Ectodermal cell (in vitro differentiated cells): ENCODE results near the gene POLR2E.
"Not testable (repeated sequence)": the region's sequence is repeated elsewhere in the genome, so short reads cannot be mapped to it uniquely, and the experiment has no call there.

Source experiments
- H3K27ac ChIP-seq: 2 replicates; pipeline ENCODE4 v1.7.0; 2013; ENCODE audit warnings: mild to moderate bottlenecking, low read depth, low read length; ENCODE audit not compliant: insufficient read depth, poor library complexity, severe bottlenecking
- H3K27me3 ChIP-seq: 2 replicates; pipeline ENCODE4 v1.7.0; 2013; ENCODE audit warnings: mild to moderate bottlenecking, low read length; ENCODE audit not compliant: insufficient read depth, control insufficient read depth, poor library complexity, severe bottlenecking
- H3K36me3 ChIP-seq: one replicate; pipeline ENCODE4 v1.7.0; 2013; ENCODE audit warnings: low read length; ENCODE audit not compliant: control insufficient read depth, insufficient read depth
- H3K4me1 ChIP-seq: one replicate; pipeline ENCODE4 v1.7.0; 2013; ENCODE audit warnings: low read length; ENCODE audit not compliant: control insufficient read depth, insufficient read depth
- H3K4me3 ChIP-seq: 2 replicates; pipeline ENCODE4 v1.7.0; 2013; ENCODE audit warnings: low read depth, low read length, control low read depth; ENCODE audit not compliant: insufficient read depth
- H3K9me3 ChIP-seq: 2 replicates; pipeline ENCODE4 v1.7.0; 2013; ENCODE audit warnings: mild to moderate bottlenecking, low read length, moderate library complexity; ENCODE audit not compliant: control insufficient read depth
- WGBS, 2 experiments: methylation state at CpG; one replicate each; pipeline ENCODE4 v1.1.7; 2013; ENCODE audit warnings: missing lambda C conversion rate in 2 of 2; 5-methylcytosine and 5-hydroxymethylcytosine counted together

The POLR2E gene

DNA sequence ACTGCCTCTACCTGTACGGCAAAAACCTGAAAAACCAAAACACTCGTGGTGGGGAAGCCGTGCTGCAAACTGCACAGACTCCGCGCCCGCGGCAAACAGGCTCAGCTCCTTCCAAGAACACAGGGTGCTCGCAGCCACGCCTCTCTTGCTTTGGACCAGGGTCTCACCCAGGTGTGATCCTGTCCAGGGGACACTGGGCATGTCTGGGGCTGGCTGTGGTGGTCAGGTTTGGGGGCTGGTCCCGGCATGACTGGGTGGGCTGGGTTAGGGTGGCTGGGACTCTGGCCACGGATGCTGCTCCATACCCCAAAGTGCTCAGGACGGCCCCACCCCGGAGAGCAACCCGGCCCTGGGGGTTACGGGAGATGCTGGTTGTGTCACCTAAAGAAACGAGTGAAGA lies 22.5 kb upstream of the POLR2E start:
- Histone ChIP-seq H3K36me3 (no peaks in the 10 kb centered on the region), H3K27me3 (no peaks in the 10 kb centered on the region), H3K27ac (no peak overlapping the region), H3K4me3 (no peak overlapping the region), H3K9me3 (no peaks in the 10 kb centered on the region), H3K4me1 (no peaks in the 10 kb centered on the region)
- 95 to 96% methylated on average over 16 of the region's 16 CpGs for WGBS, 2 experiments

DNA sequence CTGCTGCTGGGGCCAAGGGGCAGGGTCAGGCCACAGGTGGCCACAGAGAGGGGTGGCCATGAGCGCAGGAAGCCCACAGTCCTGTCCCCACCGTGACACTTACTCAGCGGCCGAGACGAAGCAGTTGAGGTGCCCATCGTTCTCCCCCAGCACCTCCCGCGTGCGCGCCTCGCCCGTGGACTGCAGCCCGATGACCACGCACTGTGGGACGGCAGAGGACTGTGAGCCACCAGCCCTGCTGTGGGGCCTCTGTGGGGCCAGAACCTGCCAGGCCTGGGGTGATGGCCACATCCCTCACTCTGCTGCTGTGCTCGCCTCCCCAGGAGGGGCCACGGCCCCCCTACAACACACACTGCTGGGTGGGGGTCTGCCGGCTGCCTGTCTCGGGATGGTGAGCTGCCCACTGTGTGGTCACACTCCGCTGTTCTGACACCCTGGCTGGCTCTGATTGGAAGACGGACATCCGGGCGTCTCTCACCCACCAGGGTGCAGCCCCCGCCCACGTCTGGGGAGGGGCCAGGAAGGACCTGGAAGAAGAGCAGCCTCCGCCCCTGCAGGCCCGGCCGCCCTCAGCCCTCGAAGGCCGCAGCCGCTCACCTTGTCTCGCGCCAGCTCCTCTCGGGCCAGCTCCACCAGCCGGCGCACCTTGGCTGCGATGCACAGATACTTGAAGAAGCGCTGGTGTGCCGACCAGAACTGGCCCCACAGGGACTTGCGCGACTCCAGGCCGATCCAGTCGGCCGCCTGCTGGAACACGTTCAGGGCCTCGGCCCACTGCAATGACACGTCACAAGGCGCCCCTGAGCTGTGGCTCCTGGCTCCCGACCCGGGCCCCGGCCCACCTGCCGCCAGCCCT lies 21.8 kb upstream of the POLR2E start:
- Histone ChIP-seq H3K4me3 (no peak overlapping the region), H3K27me3 (no peaks in the 10 kb centered on the region), H3K4me1 (no peaks in the 10 kb centered on the region), H3K27ac (no peak overlapping the region), H3K9me3 (no peaks in the 10 kb centered on the region), H3K36me3 (no peaks in the 10 kb centered on the region)
- 91% methylated on average over 52 of the region's 52 CpGs for WGBS, 2 experiments

DNA sequence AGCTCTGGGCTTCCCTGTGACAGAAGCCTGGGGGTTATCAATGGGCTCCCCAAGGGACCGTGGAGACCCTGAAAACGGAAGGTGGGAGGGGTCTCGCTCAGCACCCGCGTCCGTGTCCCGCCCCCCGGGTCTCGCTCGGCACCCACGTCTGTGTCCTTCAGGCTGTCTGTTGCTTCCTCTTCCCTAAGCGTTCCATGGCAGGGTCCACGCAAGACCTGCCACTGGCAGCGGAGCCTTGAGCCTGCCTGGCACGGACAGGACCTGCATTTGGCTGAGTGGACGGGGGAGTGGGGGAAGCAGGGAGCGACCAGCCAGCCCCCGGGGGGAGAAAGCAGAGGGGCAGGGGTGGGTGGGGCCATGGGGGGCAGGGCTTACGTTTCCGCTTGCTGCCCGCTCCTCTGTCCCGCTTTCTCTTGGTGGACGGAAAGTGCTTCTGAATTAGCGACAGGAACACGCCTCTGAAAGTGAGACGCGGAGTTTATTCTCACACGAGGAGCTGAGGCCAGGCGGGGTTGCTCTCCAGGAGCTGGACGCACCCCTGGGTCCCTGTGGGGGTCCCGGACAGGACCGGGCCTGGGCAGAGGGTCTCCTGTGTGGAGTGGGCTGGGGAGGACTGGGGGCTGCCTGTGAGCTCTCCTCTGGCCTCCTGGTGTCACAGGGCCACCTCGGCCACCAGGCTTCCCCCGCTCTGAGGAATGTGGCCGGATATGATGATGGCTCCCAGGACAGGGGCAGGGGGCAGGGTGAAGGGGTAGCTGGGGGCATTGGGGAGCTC lies 20.7 kb upstream of the POLR2E start:
- no peaks in the 10 kb centered on the region for H3K9me3 ChIP-seq
- no peaks in the 10 kb centered on the region for H3K36me3 ChIP-seq
- no peaks in the 10 kb centered on the region for H3K4me1 ChIP-seq
- no peak overlapping the region for H3K4me3 ChIP-seq
- WGBS, 2 experiments, result 94 to 95% methylated on average over 35 of the region's 35 CpGs
- H3K27me3 ChIP-seq, result no peaks in the 10 kb centered on the region
- H3K27ac ChIP-seq, result no peak overlapping the region

DNA sequence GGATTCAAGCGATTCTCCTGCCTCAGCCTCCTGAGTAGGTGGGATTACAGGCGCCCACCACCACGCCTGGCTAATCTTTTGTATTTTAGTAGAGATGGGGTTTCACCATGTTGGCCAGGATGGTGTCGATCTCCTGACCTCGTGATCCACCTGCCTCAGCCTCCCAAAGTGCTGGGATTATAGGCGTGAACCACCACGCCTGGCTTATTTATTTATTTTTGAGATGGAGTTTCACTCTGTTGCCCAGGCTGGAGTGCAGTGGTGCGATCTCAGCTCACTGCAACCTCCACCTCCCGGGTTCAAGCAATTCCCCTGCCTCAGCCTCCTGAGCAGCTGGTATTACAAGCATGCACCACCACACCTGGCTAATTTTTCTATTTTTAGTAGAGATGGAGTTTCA lies 19.6 kb upstream of the POLR2E start:
- not testable (repeated sequence) for H3K27ac ChIP-seq, H3K9me3 ChIP-seq, H3K36me3 ChIP-seq, H3K4me1 ChIP-seq, H3K27me3 ChIP-seq, H3K4me3 ChIP-seq
- WGBS, 2 experiments, result 94 to 96% methylated on average over 9 of the region's 9 CpGs

DNA sequence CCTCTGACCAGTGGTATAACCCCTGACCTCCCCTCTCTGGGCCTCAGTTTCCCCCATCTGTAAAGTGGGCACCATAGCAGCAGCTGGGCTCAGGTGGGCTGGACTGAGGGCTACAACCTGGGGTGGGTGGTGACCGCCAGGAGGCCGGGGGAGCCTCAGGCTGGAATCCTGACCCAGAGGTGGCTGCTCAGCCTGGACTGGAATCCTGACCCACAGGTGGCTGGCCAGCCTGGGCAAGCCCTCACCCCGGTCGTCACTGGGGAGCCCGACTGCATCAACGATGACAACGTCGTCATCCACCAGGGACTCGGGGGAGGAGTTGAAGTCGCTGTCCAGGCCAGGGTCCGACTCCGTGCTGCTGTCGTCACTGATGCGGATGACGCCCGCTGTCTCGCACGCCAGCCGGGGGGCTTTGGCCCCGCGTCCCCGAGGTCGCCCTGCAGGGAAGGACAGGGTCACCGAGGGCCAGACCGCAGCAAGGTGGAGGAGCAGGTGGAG lies 18.9 kb upstream of the POLR2E start:
- Histone ChIP-seq H3K4me3 (no peak overlapping the region), H3K9me3 (no peaks in the 10 kb centered on the region), H3K4me1 (no peaks in the 10 kb centered on the region), H3K27ac (no peak overlapping the region), H3K27me3 (no peaks in the 10 kb centered on the region), H3K36me3 (no peaks in the 10 kb centered on the region)
- 96% methylated on average over 25 of the region's 25 CpGs for WGBS, 2 experiments

DNA sequence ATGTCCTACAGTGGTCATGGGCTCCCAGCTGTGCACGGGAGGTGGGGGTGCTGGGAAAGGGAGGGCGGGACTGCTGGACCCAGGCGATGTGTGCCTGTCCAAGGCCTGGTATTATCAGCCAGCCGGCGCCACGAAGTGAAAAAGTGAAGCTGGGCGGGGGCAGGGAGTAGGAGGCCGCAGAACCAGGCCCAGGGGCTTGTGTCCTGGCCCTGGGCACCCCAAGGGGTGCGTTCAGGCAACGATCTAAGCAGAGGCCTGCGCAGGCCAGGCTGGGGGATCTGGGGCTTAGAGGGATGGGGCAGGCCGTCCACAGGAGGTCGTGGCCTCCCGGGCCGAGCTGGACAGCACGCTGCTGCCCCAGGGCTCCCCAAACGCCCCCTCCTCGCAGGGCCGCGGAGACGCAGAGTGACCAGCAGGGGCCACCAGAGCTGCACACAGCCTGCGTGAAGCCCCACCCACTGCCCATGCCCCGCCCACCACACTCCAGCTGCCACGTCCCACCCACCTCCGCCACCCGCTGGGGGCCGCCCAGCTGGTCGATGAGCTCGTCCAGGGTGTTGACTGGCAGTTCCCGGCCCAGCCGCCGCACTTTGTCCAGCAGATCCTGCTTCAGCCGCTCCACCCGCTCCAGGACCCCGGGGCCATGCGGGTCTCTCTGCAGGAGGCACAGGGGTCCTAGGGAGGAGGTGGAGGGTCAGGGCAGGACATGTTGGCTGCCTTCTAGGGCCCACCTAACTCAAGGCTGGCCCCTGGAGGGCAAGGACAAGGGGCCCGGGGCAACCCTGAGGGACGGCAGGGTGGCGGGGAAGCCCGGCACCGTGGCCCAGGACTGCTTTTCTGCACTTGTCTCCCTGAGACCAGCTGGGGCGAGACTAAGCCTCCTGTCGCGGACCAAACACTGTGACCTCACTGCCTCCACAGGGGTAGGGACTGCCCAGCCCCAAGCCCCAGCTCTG lies 18.1 kb upstream of the POLR2E start:
- Histone ChIP-seq H3K27me3 (no peaks in the 10 kb centered on the region), H3K4me3 (no peak overlapping the region), H3K9me3 (no peaks in the 10 kb centered on the region), H3K36me3 (no peaks in the 10 kb centered on the region), H3K4me1 (no peaks in the 10 kb centered on the region), H3K27ac (peak overlapping the region; percentile 64)
- 58 to 59% methylated on average over 44 of the region's 44 CpGs for WGBS, 2 experiments

DNA sequence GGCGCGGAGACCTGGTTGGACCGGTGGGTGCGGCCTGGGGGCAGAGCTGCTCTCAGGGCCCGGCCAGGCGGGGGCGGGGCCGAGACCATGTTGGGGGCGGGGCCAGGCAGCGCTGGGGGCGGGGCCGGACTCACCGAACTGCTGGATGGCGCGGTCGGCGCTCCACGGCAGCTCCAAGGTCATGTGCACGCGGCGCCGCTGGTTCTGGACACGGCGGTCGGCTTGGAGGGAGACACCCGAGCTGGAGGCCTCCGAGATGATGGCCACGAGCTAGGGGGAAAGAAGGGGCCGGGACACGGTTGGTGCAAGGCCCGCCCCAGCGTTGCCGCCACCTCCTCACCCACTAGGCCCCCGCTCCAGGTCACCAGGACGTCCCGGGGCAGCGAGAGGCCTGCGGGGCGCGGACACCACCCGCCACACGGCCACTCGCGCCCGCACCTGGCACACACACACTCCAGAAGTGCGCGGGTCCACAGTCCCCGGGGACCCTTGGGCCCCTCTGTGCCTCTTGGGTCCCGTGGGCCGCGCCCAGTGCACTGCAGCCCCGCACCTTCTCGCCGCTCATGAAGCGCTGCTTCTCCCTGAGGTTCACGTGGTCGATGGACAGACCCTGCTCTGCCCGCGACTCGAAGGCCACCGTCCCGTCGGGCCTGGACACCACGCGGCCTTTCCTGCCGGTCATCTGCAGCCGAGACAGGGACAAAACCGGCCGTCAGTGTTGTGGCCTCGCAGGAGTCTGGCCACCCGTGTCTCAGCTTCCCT lies 17.3 kb upstream of the POLR2E start:
- no peaks in the 10 kb centered on the region for H3K36me3 ChIP-seq
- no peak overlapping the region for H3K4me3 ChIP-seq
- no peak overlapping the region for H3K27ac ChIP-seq
- H3K4me1 ChIP-seq, result no peaks in the 10 kb centered on the region
- H3K27me3 ChIP-seq, result no peaks in the 10 kb centered on the region
- no peaks in the 10 kb centered on the region for H3K9me3 ChIP-seq
- WGBS, 2 experiments, result 88 to 89% methylated on average over 71 of the region's 71 CpGs

DNA sequence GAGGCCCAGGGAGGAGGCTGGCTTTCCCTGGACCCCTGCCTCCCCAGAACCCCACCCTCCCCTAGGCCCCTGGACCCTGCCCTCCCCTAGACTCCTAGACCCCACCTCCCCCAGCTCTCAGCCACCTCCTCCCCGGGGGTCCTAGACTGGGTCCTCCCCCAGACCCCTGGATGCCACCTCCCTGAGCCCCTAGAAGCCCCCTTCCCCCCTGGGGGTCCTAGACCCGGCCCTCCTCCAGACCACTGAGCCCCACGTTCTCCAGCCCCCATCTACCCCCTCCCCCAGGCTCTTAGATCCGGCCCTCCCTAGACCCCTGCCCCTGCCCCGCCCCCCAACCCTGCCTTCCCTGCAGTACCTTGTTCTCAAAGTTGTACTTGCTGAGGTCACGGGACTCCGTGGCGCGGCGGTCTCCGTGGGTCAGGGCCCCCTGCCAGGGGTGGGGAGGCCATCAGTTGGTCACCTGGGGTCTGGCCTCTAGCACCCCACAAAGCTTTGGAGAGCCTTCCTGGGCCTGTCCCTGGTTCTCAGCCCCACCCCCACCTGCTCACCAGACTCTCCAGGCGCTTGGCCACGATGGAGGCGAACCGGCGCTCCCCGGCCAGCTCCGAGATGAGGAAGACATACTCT lies 16.6 kb upstream of the POLR2E start:
- no peaks in the 10 kb centered on the region for H3K4me1 ChIP-seq
- H3K27ac ChIP-seq, result no peak overlapping the region
- 89 to 92% methylated on average over 17 to 18 of the region's 18 CpGs for WGBS, 2 experiments
- no peaks in the 10 kb centered on the region for H3K27me3 ChIP-seq
- no peak overlapping the region for H3K4me3 ChIP-seq
- H3K9me3 ChIP-seq, result no peaks in the 10 kb centered on the region
- H3K36me3 ChIP-seq, result no peaks in the 10 kb centered on the region
